ENCODE results near the gene SLC15A3. TPM values are rescaled to one million over a fixed set of nuclear protein-coding genes. Genes with fewer than 3 reads are reported as not detected.

The SLC15A3 gene
- total RNA-seq, 2 experiments from 2014 or later: 3.9 to 4.7 TPM

- no peaks in the 10 kb centered on the region for H3K9me3 Mint-ChIP-seq
- intact Hi-C loops (cut with micrococcal nuclease): no loop called here
- no peak overlapping the region for H3K27ac Mint-ChIP-seq
- ATAC-seq (no peak), DNase-seq (no peak)
- peaks cover 5% of the 10 kb centered on the region for H3K27me3 Mint-ChIP-seq
- no peaks in the 10 kb centered on the region for H3K36me3 Mint-ChIP-seq (ENCODE audit: low read depth)
- peak overlapping the region; percentile 68 for H3K4me3 Mint-ChIP-seq
- H3K4me1 Mint-ChIP-seq (ENCODE audit: low read depth): peaks cover 29% of the 10 kb centered on the region
- ChIA-PET CTCF (interaction anchor here (1.4 to 5.5 kb wide), 2 partner anchors 10 to 18 kb away, joined by 6 to 22 read pairs; partner anchors contain the start of gene CD6), POLR2A (interaction anchor here (0.6 to 1.0 kb wide), 4 partner anchors 12 to 170 kb away, joined by 3 to 4 read pairs (median 3); no protein-coding TSS in a partner anchor)
- TF ChIP-seq, protein P1, sequence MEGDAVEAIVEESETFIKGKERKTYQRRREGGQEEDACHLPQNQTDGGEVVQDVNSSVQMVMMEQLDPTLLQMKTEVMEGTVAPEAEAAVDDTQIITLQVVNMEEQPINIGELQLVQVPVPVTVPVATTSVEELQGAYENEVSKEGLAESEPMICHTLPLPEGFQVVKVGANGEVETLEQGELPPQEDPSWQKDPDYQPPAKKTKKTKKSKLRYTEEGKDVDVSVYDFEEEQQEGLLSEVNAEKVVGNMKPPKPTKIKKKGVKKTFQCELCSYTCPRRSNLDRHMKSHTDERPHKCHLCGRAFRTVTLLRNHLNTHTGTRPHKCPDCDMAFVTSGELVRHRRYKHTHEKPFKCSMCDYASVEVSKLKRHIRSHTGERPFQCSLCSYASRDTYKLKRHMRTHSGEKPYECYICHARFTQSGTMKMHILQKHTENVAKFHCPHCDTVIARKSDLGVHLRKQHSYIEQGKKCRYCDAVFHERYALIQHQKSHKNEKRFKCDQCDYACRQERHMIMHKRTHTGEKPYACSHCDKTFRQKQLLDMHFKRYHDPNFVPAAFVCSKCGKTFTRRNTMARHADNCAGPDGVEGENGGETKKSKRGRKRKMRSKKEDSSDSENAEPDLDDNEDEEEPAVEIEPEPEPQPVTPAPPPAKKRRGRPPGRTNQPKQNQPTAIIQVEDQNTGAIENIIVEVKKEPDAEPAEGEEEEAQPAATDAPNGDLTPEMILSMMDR (IDR thresholded peaks at IDR 0.05): no peak
Observed at GRCh38 chr11:60952742-60953170, 780 bp upstream of the SLC15A3 start.

DNA sequence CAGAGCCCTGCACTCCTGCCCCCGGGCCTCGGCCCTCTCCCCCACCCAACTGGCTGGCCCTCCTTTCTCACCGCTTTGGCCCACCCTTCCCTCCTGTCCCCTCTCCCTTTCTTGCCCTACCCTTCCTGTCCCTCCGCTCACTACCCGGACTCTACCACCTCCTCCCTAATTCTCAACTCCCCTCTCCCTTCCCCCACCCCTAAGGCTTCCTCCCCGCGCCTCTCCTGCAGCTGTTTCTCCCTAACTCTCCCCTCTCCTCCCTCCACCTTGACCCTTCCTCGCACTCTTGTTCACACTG, 421 bp downstream of the SLC15A3 start:
- CTCF ChIA-PET: interaction anchor here (5.5 kb wide), 1 partner anchor 19 kb away, joined by 22 read pairs; the partner anchor contains the start of gene CD6
- Mint-ChIP-seq H3K27ac (peak overlapping the region; percentile 73), H3K4me1 (ENCODE audit: low read depth) (peaks cover 29% of the 10 kb centered on the region), H3K27me3 (peaks cover 5% of the 10 kb centered on the region), H3K4me3 (peak overlapping the region; percentile 68), H3K36me3 (ENCODE audit: low read depth) (no peaks in the 10 kb centered on the region), H3K9me3 (no peaks in the 10 kb centered on the region)
- POLR2A ChIA-PET: interaction anchor here (0.6 to 1.3 kb wide), 4 partner anchors 9 to 209 kb away, joined by 3 to 4 read pairs (median 3); partner anchors contain the start of gene VPS37C
- TF ChIP-seq, protein P1 (IDR thresholded peaks at IDR 0.05): no peak
- ATAC-seq: peak; percentile 18
- peak; percentile 13 for DNase-seq
- intact Hi-C loops (cut with micrococcal nuclease): no loop called here

DNA sequence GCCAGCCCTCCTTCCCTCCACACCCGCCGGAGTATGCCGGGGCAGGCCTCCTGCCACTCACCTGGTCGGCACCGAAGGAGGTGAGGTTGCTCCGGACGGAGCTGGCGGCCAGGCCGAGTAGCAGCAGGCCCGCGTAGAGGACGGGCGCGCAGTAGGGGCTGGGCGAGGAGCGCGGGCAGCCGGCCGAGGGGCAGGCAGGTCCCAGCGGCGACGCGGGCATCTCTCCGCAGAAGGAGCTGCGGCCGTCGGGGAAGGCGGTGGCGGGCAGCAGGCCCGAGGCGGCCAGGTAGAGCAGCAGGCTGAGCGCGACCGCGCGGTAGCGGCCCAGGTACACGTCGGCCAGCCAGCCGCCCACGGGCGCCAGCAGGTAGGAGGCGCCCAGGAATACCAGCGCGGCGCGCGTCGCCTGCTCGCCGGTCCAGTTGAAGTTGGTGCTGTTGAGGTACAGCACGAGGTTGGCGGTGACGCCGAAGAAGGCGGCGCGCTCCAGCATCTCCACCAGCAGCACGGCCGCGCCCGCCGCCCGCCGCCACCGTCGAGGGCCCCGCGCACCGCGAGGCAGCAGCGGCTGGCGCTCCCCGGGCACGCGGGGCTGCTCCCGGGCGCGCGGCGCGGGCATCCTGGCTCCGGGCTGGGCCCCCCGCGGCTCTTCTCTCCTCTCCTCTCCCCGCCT, 907 bp downstream of the SLC15A3 start:
- Mint-ChIP-seq H3K4me1 (ENCODE audit: low read depth) (peaks cover 29% of the 10 kb centered on the region), H3K36me3 (ENCODE audit: low read depth) (no peaks in the 10 kb centered on the region), H3K27me3 (peaks cover 5% of the 10 kb centered on the region), H3K9me3 (no peaks in the 10 kb centered on the region), H3K27ac (no peak overlapping the region), H3K4me3 (peak overlapping the region; percentile 68)
- ChIA-PET POLR2A (interaction anchor here (0.6 to 1.7 kb wide), 4 partner anchors 9 to 210 kb away, joined by 3 to 8 read pairs (median 4); partner anchors contain the start of gene VPS37C), CTCF (interaction anchor here (5.5 kb wide), 1 partner anchor 20 kb away, joined by 22 read pairs; the partner anchor contains the start of gene CD6)
- DNase-seq (peak; percentile 44), ATAC-seq (peak; percentile 37)
- TF ChIP-seq, protein P1 (IDR thresholded peaks at IDR 0.05): no peak
- intact Hi-C loops (cut with micrococcal nuclease): no loop called here

DNA sequence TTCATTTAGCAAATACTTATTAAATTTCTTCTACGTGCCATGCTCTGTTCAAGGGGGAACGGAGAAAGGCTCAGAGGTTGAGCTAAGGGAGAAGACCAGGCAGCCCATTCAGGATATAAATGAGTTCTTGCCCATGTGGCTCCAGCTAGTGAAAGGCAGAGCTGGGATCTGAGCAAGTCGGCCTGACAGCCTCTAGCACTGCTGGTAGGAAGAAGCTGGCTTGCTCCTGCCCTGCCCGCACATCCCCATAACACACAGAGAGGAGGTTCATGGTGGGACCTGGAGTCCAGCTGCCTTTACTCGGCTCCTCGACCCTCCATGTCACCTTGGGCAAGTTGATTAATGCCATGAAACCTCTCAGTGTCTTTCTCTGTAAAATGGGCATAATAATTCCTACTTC, 2.0 kb downstream of the SLC15A3 start:
- Mint-ChIP-seq H3K36me3 (ENCODE audit: low read depth) (no peaks in the 10 kb centered on the region), H3K9me3 (no peaks in the 10 kb centered on the region), H3K27ac (no peak overlapping the region), H3K4me1 (ENCODE audit: low read depth) (peaks cover 25% of the 10 kb centered on the region), H3K27me3 (peaks cover 5% of the 10 kb centered on the region), H3K4me3 (peak overlapping the region; percentile 26)
- ChIA-PET POLR2A (interaction anchor here (1.7 kb wide), 1 partner anchor 9 kb away, joined by 8 read pairs; no protein-coding TSS in a partner anchor), CTCF (interaction anchor here (1.2 to 1.7 kb wide), 2 partner anchors 9 to 19 kb away, joined by 5 to 9 read pairs; no protein-coding TSS in a partner anchor)
- DNase-seq (no peak), ATAC-seq (no peak)
- TF ChIP-seq, protein P1 (IDR thresholded peaks at IDR 0.05): no peak
- intact Hi-C loops (cut with micrococcal nuclease): no loop called here

GRCh38 chr11:60948250-60948649, 3.7 kb downstream of the SLC15A3 start:
- ATAC-seq (no peak), DNase-seq (no peak)
- TF ChIP-seq, protein P1 (IDR thresholded peaks at IDR 0.05): no peak
- H3K36me3 Mint-ChIP-seq (ENCODE audit: low read depth): no peaks in the 10 kb centered on the region
- peaks cover 5% of the 10 kb centered on the region for H3K27me3 Mint-ChIP-seq
- peaks cover 25% of the 10 kb centered on the region for H3K4me1 Mint-ChIP-seq (ENCODE audit: low read depth)
- no peaks in the 10 kb centered on the region for H3K9me3 Mint-ChIP-seq
- ChIA-PET CTCF (no interaction called here), POLR2A (interaction anchor here (0.6 to 1.0 kb wide), 2 partner anchors 27 to 153 kb away, joined by 3 read pairs; no protein-coding TSS in a partner anchor)
- intact Hi-C loops (cut with micrococcal nuclease): no loop called here
- H3K4me3 Mint-ChIP-seq: no peak overlapping the region
- H3K27ac Mint-ChIP-seq: no peak overlapping the region
